ENCODE results near the gene ZNF445.
"Not testable (repeated sequence)": the region's sequence is repeated elsewhere in the genome, so short reads cannot be mapped to it uniquely, and the experiment has no call there.

The ZNF445 gene

GRCh38 chr3:44429459-44429858, 48.0 kb downstream of the ZNF445 start:
- DNase-seq = no peak

DNA sequence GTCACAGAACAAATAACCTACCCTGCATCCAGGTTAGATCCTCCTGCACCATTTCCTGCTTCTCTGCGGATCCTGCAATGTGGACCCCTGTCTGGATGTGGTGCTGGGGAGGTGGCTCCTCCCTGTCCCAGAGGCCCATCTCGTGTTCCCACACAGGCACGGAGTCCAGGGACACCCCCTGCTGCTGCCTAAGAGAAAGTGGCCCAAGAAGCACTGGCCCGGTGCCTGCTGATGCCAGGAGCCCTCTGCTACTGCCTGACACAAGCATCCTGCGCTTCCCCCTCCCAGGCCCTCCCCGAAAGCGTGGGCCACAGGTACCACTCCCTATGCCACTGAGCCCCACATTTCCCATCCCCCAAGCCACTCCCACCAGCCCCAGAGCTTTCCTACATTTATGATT, 48.6 kb downstream of the ZNF445 start:
- no peak for DNase-seq

GRCh38 chr3:44427683-44428082, 49.8 kb downstream of the ZNF445 start:
- no peak for DNase-seq

GRCh38 chr3:44424758-44425157, 52.7 kb downstream of the ZNF445 start:
- DNase-seq = no peak

GRCh38 chr3:44421280-44421679, 56.2 kb downstream of the ZNF445 start:
- DNase-seq = no peak

DNA sequence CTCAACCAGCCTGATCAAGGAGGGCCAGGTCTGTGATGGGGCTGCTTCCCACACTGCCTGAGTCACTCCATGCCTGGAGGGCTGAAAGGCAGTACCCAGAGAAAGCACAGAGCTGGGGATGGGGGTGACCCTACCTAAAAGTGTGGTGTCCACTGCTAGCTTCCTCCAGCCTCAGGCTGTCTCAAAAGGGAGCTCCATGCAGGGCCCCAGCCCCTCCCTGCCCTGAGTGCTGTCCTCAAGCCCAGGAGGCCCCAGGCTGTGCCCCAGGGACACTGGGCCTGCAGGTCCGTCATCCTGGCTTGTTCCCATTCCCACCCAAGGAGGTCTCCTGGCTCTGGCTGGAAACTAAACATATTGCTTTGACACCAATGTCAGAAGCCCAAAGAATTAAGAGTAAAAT, 56.8 kb downstream of the ZNF445 start:
- DNase-seq = no peak

DNA sequence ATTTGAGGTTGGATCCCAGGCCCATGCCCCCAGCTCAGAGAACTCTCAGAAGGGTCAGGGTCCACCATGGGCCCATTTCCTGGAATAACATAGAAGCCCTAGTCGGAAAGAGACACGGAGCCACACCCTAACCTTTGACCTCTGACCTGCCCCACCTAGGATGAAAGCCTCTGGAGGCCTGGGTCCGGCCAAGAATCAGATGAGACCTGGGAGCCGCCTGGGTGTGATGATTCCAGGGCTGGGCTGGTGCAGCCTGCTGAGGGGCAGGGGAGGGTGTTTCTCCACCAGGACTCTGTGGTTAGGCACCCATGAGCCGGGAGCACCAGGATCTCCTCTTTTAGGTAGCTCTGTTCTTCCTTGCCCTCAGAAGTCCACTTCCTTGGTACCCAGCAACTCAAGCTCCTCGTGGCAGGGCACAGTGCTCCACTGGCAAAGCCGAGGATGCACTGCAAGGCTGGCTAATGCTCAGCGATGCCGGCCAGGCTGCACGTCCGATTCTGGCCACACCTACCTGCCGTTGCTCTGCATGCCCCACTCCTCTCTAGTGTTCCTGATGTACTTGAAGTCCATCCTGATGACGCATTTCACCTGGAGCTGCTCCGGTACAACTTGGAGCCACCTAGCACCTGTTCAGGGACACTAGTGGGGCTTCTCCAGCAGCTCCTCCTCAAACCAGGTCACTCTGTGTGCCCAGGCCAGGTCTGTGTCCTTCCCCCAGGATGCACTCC, 57.4 kb downstream of the ZNF445 start:
- no peak for DNase-seq

DNA sequence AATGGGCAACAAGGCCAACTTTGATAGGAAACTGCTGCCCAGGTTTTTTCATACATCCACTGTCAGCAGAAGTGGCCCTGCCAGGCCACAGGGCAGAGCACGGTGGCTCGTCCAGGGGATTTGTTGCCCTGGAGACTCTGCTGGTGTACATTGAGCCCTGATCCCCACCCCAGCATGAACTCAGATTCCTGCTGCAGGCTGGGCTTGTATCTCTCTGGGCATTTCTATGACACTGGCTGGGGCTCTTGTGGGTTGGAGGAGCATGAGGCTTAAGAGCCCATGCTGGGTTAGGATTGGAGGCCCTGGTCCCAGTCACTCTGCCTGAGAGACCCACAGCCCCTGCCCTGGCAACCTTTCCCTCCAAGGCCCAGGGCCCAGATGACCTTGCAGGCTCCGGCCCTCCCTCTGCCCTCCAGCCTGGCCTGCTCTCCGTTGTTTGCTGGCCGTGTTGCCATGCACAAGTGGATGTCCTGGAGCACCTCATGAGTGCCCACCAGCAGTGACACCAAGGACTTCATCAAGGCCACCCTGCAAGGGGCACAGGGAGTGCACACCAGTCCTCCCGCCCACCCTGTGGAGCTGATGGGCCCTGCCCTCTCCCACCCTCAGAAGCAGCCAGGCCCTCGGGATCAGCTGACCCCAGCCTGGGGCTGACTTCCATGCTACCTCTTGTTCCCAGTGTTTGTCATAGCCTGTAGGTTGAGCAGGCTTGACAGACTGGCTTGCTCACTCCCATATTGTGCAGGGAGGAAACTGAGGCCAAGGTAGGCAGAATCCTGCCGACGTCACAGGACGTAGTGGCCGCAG, 58.2 kb downstream of the ZNF445 start:
- no peak for DNase-seq

DNA sequence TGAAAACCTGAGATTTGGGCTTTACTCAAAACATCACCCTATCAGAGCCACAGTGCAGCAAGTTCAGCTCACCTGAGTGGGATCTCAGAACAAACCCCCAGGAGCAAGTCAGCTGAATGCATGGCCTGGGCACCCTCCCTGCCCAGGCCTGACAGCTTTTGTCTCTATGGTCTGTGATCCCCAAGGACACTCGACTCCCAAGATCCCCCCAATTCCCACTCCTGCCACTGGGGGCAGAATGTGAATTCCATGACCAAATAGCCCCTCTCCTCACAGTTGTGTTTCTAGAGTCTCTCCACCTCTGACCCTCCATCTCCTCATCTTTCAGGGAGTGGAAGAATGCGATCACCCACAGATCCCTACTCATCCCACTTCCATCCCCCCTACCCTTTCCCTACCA, 58.9 kb downstream of the ZNF445 start:
- DNase-seq = no peak

DNA sequence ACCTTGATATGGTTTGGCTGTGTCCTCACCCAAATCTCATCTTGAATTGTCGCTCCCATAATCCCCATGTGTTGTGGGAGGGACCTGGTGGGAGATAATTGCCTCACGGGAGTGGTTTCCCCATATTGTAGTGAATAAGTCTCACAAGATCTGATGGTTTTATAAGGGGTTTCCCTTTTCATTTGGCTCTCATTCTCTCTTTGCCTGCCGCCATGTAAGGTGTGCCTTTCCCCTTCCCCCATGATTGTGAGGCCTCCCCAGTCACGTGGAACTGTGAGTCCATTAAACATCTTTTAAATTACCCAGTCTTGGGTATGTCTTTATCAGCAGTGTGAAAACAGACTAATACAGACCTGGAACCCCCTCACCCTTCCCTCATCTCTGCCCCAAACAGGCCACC, 59.4 kb downstream of the ZNF445 start:
- DNase-seq = not testable (repeated sequence)

DNA sequence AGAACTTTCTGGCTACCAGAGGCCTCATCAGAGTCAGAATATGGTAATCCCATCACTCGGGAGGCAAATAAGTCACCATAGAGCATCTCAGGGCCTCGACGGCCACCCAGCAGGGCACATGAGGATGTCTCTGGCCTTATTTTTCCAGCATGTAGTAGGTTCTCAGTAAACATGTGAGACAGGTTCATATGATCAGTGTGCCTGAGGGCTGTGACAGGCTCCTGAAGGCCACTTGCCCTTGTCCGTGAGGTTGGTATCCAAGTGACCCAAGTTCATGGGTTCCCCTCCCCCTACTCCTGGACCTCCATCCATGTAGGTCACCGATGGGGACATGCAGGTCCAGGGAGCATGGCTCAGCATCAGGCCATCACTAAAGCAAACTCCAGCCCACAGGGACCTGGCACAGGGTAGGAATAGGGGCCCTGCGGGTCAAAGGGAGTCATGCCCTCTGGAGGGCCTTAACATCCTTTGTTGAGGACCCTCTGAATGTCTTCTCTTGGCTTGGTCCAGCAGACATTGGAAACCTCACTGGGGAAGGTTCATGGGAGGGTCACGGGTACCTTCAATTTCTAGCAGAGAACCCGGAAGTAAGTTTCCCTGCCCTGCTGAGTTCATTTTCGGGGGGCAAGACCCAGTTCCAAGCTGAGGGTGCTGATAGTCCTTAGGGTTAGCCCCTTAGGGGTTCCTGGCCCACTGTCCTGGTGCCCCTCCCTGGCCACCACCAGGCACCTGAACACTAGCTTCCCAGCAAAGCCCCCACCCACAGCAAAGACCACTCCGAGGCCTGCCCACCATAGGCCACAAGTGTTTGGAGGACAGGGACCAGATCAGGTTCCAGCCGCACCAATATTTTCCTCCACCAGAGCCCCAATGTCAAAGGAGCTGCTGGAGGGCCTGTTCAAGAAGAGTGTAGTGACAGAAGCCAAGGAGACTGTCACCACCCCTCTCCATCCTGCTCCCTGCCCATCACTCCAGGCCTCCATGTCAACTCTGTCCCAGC, 61.1 kb downstream of the ZNF445 start:
- DNase-seq = no peak

DNA sequence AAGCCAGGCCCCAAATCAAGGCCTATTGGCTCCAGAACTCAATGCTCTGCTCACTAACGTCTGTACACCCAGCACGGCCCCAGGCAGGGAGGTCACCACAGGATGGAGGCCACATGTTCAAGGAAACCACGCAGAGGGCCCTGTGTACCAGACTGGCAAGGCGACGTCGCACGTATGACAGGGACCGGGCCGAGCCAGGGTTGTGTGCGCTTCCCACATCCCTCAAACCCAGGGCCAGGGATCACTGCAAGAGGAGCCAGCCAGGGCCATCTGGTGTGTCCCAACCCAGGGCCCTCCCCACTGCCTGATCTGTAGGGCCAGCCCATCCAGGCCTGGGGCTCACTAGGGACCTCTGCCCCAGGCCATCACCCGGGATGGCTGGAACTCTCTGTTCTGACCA, 62.0 kb downstream of the ZNF445 start:
- DNase-seq = no peak

DNA sequence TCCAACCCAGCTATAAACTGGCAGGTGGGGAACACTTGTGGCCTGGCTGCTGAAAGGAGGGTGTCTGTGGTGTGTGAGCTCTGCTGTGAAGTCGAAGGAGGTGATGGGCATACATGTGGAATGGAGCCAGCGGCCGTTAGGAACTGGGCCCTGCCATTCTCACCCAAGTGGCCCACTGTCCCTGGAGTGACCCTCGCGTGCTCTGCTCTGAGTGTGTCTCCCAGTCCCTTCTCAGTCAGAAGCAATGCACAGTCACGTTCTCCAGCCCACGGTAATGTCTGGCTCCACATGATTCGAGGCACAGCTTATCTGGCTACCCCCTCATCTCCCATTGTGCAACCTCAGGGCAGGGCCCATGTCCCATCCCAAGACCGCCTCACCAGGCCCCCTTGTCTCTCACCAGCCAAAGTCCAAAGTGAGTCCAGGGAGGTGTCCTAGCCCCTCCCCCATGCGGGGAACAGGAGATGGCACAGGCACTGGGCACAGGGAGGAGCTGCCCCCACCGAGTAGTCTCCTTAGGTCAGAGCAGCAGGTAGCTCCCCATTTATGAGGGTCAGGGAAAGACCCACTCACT, 62.9 kb downstream of the ZNF445 start:
- DNase-seq = no peak

DNA sequence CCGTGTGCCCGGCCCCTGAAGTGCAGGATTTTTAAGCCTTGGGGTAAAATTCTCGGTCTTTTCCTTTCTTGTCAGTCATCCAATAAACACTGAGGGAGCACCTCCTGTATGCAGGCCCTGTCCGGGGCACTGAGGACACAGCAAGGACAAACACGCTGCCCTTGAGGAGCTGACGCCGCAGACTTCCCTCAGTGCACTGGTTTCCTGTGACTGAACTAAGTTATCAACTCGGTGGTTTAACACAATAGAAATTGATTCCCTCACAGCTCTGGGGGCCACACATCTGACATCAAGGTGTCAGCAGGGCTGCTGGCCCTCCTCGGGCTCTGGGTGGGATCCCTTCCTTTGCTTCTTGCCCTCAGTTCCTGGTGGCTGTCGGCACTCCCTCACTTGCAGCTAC, 65.1 kb downstream of the ZNF445 start:
- no peak for DNase-seq

DNA sequence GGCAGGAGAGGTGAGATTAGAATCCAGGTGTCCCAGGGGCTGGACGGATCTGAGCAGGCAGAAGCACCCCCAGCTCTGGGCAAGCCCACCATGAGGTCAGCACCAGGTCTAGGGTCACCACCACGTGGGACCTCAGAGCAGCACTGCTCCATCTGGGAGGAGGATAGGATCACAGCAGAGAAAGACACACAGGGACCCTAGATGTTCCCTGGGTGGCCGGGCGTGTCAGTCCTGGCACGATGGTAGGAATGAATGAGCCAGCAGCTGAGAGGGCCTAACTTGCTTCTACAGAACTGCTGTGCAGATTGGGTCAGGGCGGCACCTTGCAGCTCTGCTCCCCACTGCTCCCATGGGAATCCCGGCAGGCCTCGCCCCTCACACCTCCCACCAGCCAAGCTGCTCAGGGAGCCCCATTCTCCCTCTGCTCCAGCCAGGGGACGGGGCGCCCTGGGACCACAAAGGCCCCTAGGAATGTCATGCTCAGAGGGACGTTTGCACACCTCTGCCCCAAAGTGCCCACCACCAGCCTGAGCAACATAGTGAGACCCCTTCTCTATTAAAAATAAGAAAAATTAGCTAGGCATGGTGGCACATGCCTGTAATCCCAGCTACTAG, 66.3 kb downstream of the ZNF445 start:
- no peak for DNase-seq

GRCh38 chr3:44409640-44410410, 67.6 kb downstream of the ZNF445 start:
- DNase-seq = no peak

DNA sequence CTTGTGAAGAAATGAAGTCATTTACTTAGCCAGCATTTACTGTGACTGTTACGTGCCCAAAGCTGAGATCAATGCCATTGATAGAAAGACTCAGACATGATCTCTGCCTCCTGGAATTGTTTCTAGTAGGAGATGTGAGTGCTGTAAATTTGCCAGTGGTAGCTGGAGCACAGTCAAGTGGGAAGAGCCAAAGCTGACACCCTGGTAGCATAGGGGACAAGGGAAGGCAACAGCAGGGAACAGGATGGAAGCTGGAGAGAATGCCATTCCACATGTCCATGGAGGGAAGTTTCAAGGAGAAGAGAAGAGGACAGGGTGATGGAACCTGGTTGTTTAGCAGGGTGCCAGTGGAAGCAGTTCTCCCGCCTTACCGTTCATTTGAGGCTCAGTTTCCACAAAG, 74.9 kb downstream of the ZNF445 start:
- no peak for DNase-seq

- DNase-seq = no peak
These were observed 76.7 kb downstream of the ZNF445 start for GRCh38 chr3:44400771-44401170.

DNA sequence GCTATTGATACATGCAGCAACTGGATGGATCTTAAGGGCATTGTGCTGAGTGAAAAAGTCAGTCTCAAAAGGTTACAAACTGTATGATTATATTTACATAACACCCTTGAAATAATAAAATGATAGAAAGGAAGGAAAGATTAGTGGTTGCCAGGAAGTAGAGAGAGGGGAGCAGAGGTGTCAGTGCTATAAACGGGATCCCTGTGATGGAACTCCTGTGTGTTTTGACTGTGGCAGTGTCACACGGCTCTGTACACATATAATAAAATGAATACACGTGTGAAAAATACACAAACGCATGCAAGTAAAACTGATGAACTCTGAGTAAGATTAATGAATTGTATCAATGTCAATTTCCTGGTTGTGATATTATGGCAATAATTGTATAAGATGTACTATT, 78.6 kb downstream of the ZNF445 start:
- DNase-seq = no peak

DNA sequence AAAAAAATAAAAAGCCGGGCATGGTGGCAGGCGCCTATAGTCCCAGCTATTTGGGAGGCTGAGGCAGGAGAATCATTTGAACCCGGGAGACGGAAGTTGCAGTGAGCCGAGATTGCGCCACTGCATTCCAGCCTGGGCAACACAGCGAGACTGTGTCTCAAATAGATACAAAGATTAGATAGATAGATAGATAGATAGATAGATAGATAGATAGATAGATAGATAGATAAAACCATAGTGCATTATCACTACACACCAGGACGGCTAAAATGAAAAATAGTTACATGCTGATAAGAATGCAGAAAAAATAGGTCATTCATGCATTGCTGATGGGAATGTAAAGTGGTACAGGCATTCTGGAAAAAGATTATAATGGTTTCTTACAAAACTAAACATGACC, 79.2 kb downstream of the ZNF445 start:
- not testable (repeated sequence) for DNase-seq
